ENCODE measurements around the gene SMURF2. TPM values are rescaled to one million over a fixed set of nuclear protein-coding genes. Genes with fewer than 3 reads are reported as not detected.
A peak's percentile ranks its signal among the peaks of the same experiment; 100 is the strongest.
"Not testable (repeated sequence)": the region's sequence is repeated elsewhere in the genome, so short reads cannot be mapped to it uniquely, and the experiment has no call there.

The SMURF2 gene
- total RNA-seq, 1 donor from 2014 or later, result 11.5 TPM

- H3K27ac ChIP-seq (replicated peaks), result no peak overlapping the region
- no peaks in the 10 kb centered on the region for H3K36me3 ChIP-seq
- no peak for DNase-seq
- H3K4me3 ChIP-seq, result no peak overlapping the region
- TF ChIP-seq, protein P1, sequence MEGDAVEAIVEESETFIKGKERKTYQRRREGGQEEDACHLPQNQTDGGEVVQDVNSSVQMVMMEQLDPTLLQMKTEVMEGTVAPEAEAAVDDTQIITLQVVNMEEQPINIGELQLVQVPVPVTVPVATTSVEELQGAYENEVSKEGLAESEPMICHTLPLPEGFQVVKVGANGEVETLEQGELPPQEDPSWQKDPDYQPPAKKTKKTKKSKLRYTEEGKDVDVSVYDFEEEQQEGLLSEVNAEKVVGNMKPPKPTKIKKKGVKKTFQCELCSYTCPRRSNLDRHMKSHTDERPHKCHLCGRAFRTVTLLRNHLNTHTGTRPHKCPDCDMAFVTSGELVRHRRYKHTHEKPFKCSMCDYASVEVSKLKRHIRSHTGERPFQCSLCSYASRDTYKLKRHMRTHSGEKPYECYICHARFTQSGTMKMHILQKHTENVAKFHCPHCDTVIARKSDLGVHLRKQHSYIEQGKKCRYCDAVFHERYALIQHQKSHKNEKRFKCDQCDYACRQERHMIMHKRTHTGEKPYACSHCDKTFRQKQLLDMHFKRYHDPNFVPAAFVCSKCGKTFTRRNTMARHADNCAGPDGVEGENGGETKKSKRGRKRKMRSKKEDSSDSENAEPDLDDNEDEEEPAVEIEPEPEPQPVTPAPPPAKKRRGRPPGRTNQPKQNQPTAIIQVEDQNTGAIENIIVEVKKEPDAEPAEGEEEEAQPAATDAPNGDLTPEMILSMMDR (IDR thresholded peaks at IDR 0.05; ENCODE audit: borderline replicate concordance), result no peak
- H3K9me3 ChIP-seq (replicated peaks), result no peaks in the 10 kb centered on the region
- no peaks in the 10 kb centered on the region for H3K27me3 ChIP-seq (ENCODE audit: low read depth)
- intact Hi-C loops (cut with micrococcal nuclease), result no loop called here
- H3K4me1 ChIP-seq, result no peaks in the 10 kb centered on the region
Observed at GRCh38 chr17:64679710-64680216, 17.7 kb upstream of the SMURF2 start.

DNA sequence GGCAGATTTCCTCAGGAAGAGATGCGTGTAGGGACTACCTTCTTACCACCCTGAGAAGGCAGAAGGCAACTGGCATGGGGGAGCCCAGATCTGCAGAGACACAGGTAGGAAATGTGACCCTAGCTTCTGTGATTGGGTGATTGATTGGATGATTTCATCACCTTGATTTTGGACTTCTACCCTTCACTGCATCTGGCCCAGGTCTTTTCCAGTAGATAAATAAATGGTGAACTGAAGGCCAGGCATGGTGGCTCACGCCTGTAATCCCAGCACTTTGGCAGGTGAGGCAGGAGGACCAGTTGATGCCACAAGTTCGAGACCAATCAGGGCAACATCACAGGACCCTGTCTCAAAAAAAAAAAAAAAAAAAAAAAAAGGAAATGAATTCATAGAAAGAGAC lies 14.7 kb upstream of the SMURF2 start:
- H3K4me3 ChIP-seq, result no peak overlapping the region
- no peak overlapping the region for H3K27ac ChIP-seq (replicated peaks)
- H3K36me3 ChIP-seq, result no peaks in the 10 kb centered on the region
- H3K4me1 ChIP-seq, result no peaks in the 10 kb centered on the region
- no peak for DNase-seq
- H3K27me3 ChIP-seq (ENCODE audit: low read depth), result no peaks in the 10 kb centered on the region
- H3K9me3 ChIP-seq (replicated peaks), result no peaks in the 10 kb centered on the region
- TF ChIP-seq, protein P1 (IDR thresholded peaks at IDR 0.05; ENCODE audit: borderline replicate concordance), result no peak
- intact Hi-C loops (cut with micrococcal nuclease), result no loop called here

- H3K27ac ChIP-seq (replicated peaks); H3K4me3 ChIP-seq; intact Hi-C loops (cut with micrococcal nuclease); H3K9me3 ChIP-seq (replicated peaks); H3K36me3 ChIP-seq; DNase-seq; H3K27me3 ChIP-seq (ENCODE audit: low read depth); H3K4me1 ChIP-seq: not testable (repeated sequence)
Observed at GRCh38 chr17:64670843-64671590, 8.9 kb upstream of the SMURF2 start.

DNA sequence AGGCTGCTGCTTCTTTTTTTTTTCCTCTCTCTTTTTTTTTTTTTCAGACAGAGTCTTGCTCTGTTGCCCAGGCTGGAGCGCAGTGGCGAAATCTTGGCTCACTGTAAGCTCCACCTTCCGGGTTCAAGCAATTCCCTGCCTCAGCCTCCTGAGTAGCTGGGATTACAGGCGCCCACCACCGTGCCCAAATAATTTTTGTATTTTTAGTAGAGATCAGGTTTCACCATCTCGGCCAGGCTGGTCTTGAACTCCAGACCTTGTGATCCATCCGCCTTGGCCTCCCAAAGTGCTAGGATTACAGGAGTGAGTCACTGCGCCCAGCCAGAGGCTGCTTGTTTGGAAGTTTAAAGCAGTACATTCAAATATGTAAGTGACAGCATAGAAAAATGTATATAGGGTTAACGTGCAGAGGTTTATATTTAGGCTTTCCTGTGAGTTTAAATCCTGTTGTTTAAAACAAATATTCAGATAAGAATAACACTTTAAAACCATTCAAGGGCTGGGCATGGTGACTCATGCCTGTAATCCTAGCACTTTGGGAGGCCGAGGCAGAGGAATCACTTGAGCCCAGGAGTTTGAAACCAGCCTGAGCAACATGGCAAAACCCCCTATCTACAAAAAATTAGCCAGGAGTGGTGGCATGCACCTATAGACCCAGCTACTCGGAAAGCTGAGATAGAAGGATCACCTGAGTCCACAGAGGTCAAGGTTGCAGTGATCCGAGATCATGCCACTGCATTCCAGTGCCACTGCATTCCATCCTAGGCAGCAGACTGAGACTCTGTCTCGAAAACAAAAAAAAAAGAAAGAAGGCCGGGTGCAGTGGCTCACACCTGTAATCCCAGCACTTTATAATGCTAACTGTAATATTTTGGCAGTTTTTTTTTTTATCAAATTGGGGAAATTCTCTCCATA lies 6.0 kb upstream of the SMURF2 start:
- intact Hi-C loops (cut with micrococcal nuclease); DNase-seq; H3K27me3 ChIP-seq (ENCODE audit: low read depth); H3K4me3 ChIP-seq; H3K27ac ChIP-seq (replicated peaks); H3K36me3 ChIP-seq; H3K9me3 ChIP-seq (replicated peaks); H3K4me1 ChIP-seq: not testable (repeated sequence)

GRCh38 chr17:64664299-64664981 lies 2.3 kb upstream of the SMURF2 start:
- H3K4me3 ChIP-seq; H3K27me3 ChIP-seq (ENCODE audit: low read depth); H3K36me3 ChIP-seq; H3K9me3 ChIP-seq (replicated peaks); DNase-seq; intact Hi-C loops (cut with micrococcal nuclease); H3K27ac ChIP-seq (replicated peaks): not testable (repeated sequence)
- H3K4me1 ChIP-seq, result peaks cover 27% of the 10 kb centered on the region

DNA sequence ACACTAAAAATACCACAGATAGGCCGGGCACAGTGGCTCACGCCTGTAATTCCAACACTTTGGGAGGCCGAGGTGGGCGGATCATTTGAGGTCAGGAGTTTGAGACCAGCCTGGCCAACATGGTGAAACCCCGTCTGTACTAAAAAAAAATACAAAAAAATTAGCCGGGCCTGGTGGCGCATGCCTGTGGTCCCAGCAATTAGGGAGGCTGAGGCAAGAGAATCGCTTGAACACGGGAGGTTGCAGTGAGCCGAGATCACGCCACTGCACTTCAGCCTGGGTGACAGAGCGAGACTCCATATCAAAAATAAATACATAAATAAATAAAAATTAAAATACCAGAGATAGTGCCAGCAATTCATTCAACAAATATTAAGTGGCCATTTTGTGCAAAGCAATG lies 1.7 kb upstream of the SMURF2 start:
- H3K36me3 ChIP-seq; DNase-seq; H3K27ac ChIP-seq (replicated peaks); intact Hi-C loops (cut with micrococcal nuclease); H3K9me3 ChIP-seq (replicated peaks); H3K27me3 ChIP-seq (ENCODE audit: low read depth); H3K4me3 ChIP-seq: not testable (repeated sequence)
- peaks cover 33% of the 10 kb centered on the region for H3K4me1 ChIP-seq

DNA sequence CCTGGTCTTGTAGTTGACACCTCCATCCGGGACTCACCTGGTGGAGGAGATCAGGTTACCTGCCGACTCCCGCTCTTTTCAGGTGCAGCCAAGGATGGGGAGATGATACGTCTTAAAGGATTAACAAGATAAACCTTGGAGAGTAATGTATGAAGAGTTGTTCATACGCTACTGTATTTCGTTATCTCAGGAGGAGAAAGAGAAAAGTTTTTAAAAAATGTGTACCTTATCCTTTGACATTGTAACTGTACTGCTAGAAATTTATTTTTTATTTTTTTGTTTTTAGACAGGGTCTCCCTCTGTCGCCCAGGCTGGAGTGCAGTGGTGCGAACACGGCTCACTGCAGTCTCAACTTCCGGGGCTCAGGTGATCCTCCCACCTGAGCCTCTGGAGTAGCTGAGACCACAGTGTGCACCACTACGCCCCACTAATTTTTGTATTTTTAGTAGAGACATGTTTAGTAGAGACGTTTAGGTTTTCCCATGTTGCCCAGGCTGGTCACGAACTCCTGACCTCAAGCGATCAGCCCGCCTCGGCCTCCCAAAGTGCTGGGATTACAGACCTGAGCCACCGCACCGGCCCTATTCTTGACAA lies 764 bp upstream of the SMURF2 start:
- TF ChIP-seq, protein P1 (IDR thresholded peaks at IDR 0.05; ENCODE audit: borderline replicate concordance), result no peak
- Histone ChIP-seq H3K9me3 (replicated peaks) (no peaks in the 10 kb centered on the region), H3K27ac (replicated peaks) (peak overlapping the region; percentile 95), H3K36me3 (no peaks in the 10 kb centered on the region), H3K27me3 (ENCODE audit: low read depth) (no peaks in the 10 kb centered on the region), H3K4me3 (peak overlapping the region; percentile 82), H3K4me1 (peaks cover 41% of the 10 kb centered on the region)
- no peak for DNase-seq
- intact Hi-C loops (cut with micrococcal nuclease), result no loop called here

Measured in left ventricle myocardium inferior (tissue), 1 donor.